ENCODE measurements around the gene AQP9.

- TF ChIP-seq CTCF (IDR thresholded peaks at IDR 0.05) = no peak
- TF ChIP-seq EZH2 (IDR thresholded peaks at IDR 0.05) = no peak
- no peak for TF ChIP-seq EZH2phosphoT487 (IDR thresholded peaks at IDR 0.05)
Observed at GRCh38 chr15:58125333-58125732, 12.8 kb upstream of the AQP9 start.
